ENCODE results near the gene TSC1. TPM values are rescaled to one million over a fixed set of nuclear protein-coding genes. Genes with fewer than 3 reads are reported as not detected.

The TSC1 gene
- total RNA-seq, 1 donor from 2014 or later, result 64.9 TPM

DNA sequence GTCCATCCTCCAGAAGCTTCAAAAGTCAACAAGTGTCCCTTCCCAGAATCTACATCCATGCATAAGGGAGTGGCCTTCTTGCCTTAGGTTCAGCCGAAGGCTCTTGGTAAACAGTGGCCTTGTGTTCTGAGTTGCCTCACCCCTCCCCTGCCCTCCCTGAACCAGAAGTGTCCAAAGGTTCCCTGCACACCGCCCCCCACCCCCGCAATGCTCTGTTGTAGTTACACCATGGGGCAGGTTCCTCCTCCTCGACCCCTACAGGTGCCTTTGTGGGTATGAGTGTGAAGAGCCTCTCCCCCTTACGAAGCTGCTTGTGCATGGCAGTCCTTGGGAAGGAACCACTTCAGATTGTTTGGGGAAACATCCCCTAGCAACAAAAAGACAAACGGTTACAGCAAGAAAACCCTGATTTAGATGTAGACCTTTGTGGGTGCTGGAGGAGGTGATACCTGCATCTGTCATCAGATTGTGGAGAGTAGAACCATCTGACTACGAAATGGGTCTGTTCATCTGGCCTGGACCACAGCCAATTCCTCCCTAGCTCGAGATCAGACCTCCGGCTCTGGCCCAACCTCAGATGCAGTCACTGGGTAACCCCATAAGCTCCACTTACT, 58.6 kb downstream of the TSC1 start:
- H3K27ac ChIP-seq, result no peak overlapping the region
- H3K36me3 ChIP-seq, result no peaks in the 10 kb centered on the region
- H4K20me1 ChIP-seq (ENCODE audit: low read depth), result no peaks in the 10 kb centered on the region
- Mint-ChIP-seq H3K9me3 (no peaks in the 10 kb centered on the region), H3K27ac (no peak overlapping the region), H3K4me3 (no peak overlapping the region), H3K27me3 (ENCODE audit: insufficient read depth, low read depth) (peaks cover 3% of the 10 kb centered on the region), H3K4me1 (peaks cover 5% of the 10 kb centered on the region), H3K36me3 (peaks cover 2% of the 10 kb centered on the region)
- DNase-seq (ENCODE audit: low spot score), result no peak
- no peaks in the 10 kb centered on the region for H3K79me2 ChIP-seq (ENCODE audit: low read depth)
- no peaks in the 10 kb centered on the region for H3K27me3 ChIP-seq
- H3K4me2 ChIP-seq, result no peak overlapping the region
- H3K4me3 ChIP-seq, result no peak overlapping the region
- no peaks in the 10 kb centered on the region for H3F3A ChIP-seq (ENCODE audit: low read depth)
- TF ChIP-seq EZH2phosphoT487 (IDR thresholded peaks at IDR 0.05) (no peak), EZH2 (IDR thresholded peaks at IDR 0.05) (no peak)
- TF ChIP-seq, protein P1, sequence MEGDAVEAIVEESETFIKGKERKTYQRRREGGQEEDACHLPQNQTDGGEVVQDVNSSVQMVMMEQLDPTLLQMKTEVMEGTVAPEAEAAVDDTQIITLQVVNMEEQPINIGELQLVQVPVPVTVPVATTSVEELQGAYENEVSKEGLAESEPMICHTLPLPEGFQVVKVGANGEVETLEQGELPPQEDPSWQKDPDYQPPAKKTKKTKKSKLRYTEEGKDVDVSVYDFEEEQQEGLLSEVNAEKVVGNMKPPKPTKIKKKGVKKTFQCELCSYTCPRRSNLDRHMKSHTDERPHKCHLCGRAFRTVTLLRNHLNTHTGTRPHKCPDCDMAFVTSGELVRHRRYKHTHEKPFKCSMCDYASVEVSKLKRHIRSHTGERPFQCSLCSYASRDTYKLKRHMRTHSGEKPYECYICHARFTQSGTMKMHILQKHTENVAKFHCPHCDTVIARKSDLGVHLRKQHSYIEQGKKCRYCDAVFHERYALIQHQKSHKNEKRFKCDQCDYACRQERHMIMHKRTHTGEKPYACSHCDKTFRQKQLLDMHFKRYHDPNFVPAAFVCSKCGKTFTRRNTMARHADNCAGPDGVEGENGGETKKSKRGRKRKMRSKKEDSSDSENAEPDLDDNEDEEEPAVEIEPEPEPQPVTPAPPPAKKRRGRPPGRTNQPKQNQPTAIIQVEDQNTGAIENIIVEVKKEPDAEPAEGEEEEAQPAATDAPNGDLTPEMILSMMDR (IDR thresholded peaks at IDR 0.05), result no peak
- H3K9me3 ChIP-seq (ENCODE audit: low read depth), result no peaks in the 10 kb centered on the region
- no peaks in the 10 kb centered on the region for H3K4me1 ChIP-seq
- H2AFZ ChIP-seq (replicated peaks), result no peak overlapping the region
- H3K9ac ChIP-seq, result no peak overlapping the region

DNA sequence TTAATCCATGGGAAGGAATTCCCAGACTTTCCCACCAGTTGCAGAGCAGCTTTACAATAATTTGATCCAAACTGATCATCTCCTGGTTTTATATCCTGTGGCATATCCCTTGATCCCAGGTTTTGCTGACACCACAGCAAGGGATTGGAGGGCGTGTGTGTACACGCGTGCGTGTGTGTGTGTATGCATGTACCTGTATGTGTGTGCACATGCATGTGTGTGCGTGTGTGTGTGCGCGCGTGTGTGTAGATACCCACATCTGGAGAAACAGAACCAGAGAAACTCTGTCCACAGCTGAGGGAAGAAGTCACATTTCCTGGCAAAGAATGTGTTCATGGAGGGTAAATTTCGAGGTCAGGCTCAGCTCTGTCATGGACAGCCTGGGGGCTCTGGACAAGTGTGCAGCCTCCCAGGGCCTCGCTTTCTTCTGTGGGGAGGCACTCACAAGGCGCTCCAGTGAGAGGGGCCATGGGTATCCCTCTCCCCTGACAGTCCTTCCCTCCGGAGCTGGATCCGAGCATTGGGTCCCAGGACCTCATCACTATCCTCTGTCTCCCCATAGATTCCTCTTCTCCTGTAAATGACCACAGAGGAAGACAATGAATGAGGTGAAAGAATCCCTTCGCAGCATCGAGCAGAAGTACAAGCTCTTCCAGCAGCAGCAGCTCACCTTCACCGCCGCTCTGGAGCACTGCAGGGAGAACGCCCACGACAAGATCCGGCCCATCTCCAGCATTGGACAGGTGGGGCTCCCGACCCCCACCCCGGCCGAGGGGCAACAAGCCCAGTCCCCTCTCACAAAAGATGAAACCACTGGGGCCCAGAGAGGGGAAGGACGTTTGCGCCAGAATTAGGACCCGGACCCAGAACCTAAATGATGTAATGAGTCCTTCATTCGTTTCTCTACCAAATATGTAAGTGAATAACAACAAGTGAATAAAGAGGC, 60.8 kb downstream of the TSC1 start:
- H3K27ac Mint-ChIP-seq, result no peak overlapping the region
- peaks cover 4% of the 10 kb centered on the region for H3K27me3 Mint-ChIP-seq (ENCODE audit: insufficient read depth, low read depth)
- no peaks in the 10 kb centered on the region for H4K20me1 ChIP-seq (ENCODE audit: low read depth)
- no peaks in the 10 kb centered on the region for H3K36me3 ChIP-seq
- H3K27me3 ChIP-seq, result peaks cover 11% of the 10 kb centered on the region
- peaks cover 2% of the 10 kb centered on the region for H3K36me3 Mint-ChIP-seq
- H3K79me2 ChIP-seq (ENCODE audit: low read depth), result no peaks in the 10 kb centered on the region
- H3K27ac ChIP-seq, result no peak overlapping the region
- H3F3A ChIP-seq (ENCODE audit: low read depth), result peaks cover 19% of the 10 kb centered on the region
- no peak overlapping the region for H3K4me3 ChIP-seq
- H3K9me3 Mint-ChIP-seq, result no peaks in the 10 kb centered on the region
- no peaks in the 10 kb centered on the region for H3K4me1 ChIP-seq
- H3K9me3 ChIP-seq (ENCODE audit: low read depth), result no peaks in the 10 kb centered on the region
- H3K9ac ChIP-seq, result no peak overlapping the region
- peak overlapping the region; percentile 18 for H3K4me3 Mint-ChIP-seq
- H3K4me1 Mint-ChIP-seq, result peaks cover 15% of the 10 kb centered on the region
- no peak for TF ChIP-seq EZH2 (IDR thresholded peaks at IDR 0.05)
- H2AFZ ChIP-seq (replicated peaks), result no peak overlapping the region
- DNase-seq (ENCODE audit: low spot score), result no peak
- no peak overlapping the region for H3K4me2 ChIP-seq

DNA sequence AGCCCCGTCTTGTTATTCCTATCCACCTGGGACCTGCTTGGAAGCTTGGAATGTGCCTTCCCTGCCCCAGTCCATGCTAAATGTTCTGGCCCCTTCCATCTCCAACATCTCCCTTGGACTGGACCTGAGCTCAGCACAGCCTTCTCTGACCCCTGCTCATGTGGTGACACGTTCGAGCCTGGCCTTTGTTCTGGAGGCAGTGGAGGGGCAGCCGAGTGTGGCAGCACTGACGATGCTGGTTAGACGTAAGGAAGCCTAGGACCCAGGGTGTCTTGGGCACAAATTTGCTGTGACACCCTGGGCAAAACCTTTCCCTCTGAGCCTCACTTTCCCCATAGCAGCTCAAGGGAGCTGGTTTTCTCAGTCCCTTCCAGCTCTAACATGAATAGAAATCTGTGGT, 61.8 kb downstream of the TSC1 start:
- H3K79me2 ChIP-seq (ENCODE audit: low read depth), result no peaks in the 10 kb centered on the region
- TF ChIP-seq EZH2phosphoT487 (IDR thresholded peaks at IDR 0.05) (no peak), EZH2 (IDR thresholded peaks at IDR 0.05) (no peak)
- TF ChIP-seq, protein P1 (IDR thresholded peaks at IDR 0.05), result no peak
- H3K9ac ChIP-seq, result no peak overlapping the region
- Mint-ChIP-seq H3K4me1 (peaks cover 15% of the 10 kb centered on the region), H3K27ac (no peak overlapping the region), H3K9me3 (no peaks in the 10 kb centered on the region), H3K36me3 (peaks cover 2% of the 10 kb centered on the region), H3K27me3 (ENCODE audit: insufficient read depth, low read depth) (peaks cover 4% of the 10 kb centered on the region), H3K4me3 (no peak overlapping the region)
- H3K27ac ChIP-seq, result no peak overlapping the region
- no peak for DNase-seq (ENCODE audit: low spot score)
- H3F3A ChIP-seq (ENCODE audit: low read depth), result peaks cover 22% of the 10 kb centered on the region
- H3K9me3 ChIP-seq (ENCODE audit: low read depth), result no peaks in the 10 kb centered on the region
- H3K27me3 ChIP-seq, result peaks cover 15% of the 10 kb centered on the region
- no peaks in the 10 kb centered on the region for H3K4me1 ChIP-seq
- H2AFZ ChIP-seq (replicated peaks), result no peak overlapping the region
- H3K36me3 ChIP-seq, result no peaks in the 10 kb centered on the region
- no peak overlapping the region for H3K4me3 ChIP-seq
- no peaks in the 10 kb centered on the region for H4K20me1 ChIP-seq (ENCODE audit: low read depth)
- H3K4me2 ChIP-seq, result no peak overlapping the region

Data from neural progenitor cell (in vitro differentiated cells).